ENCODE data around the gene BRPF1. TPM values are rescaled to one million over a fixed set of nuclear protein-coding genes. Genes with fewer than 3 reads are reported as not detected.

BRPF1 gene
- total RNA-seq, 6 experiments from 2014 or later, result 3.5 to 5.4 (median 5.1) TPM

DNA sequence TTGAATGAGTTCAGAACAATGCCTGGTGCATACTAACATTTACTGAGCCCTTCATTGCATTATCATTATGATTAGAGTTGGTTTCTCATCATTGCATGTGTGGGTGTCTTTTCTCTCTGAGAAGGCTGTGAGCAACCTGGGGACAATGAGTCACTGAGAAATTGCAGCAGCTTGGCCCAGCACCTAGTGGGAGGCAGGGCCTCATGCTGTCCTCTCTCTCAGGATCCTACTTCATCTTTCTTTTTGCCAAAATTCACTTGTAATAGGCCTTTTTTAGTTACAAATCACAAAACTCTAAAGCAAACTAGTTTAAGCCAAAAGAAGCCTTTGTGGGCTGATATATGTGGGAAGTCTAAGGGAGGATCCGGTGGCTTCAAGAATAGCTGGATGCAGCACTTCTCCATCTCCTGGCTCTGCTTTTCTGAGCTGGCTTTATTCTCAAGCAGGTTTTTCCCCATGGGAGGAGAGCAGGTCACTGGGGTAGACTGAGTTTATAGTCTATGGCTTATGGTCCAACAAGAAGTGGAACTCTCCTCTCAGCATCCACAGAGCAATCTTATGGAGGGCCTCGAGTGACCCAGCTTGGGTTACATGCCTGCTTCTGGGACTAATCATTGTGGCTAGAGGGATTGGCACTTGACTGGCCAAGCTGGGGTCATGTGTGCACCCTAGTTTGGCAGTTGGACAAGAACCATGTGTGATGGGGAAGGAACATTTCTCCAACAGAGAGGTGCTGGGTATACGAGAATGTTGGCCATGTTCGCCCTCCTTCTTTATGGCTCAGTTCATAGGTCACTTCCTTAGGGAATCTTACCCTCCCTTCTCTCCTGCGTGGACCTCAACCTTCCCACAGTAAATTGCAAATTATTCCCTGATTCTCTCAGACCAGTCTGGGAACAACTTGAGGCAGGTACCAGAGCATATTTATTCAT is 46.9 kb downstream of the BRPF1 start:
- WGBS (ENCODE audit: insufficient coverage, low coverage, low lambda C conversion rate, missing lambda C conversion rate), result 56% methylated on average over 5 of the region's 5 CpGs
- intact Hi-C loops (cut with DNase I), result no loop called here
- Histone ChIP-seq H3K27me3 (no peaks in the 10 kb centered on the region), H3K4me1 (peaks cover 0 to 24% (median 17%) of the 10 kb centered on the region in 4 donors), H3K27ac (no peak overlapping the region), H3K9me3 (no peaks in the 10 kb centered on the region), H3K36me3 (peaks cover 0 to 12% (median 4%) of the 10 kb centered on the region in 4 donors), H3K4me3 (no peak overlapping the region)
- no peak for DNase-seq
- peak in 1 of 4 donors; percentile 6 for ATAC-seq
- TF ChIP-seq, protein P1, sequence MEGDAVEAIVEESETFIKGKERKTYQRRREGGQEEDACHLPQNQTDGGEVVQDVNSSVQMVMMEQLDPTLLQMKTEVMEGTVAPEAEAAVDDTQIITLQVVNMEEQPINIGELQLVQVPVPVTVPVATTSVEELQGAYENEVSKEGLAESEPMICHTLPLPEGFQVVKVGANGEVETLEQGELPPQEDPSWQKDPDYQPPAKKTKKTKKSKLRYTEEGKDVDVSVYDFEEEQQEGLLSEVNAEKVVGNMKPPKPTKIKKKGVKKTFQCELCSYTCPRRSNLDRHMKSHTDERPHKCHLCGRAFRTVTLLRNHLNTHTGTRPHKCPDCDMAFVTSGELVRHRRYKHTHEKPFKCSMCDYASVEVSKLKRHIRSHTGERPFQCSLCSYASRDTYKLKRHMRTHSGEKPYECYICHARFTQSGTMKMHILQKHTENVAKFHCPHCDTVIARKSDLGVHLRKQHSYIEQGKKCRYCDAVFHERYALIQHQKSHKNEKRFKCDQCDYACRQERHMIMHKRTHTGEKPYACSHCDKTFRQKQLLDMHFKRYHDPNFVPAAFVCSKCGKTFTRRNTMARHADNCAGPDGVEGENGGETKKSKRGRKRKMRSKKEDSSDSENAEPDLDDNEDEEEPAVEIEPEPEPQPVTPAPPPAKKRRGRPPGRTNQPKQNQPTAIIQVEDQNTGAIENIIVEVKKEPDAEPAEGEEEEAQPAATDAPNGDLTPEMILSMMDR (IDR thresholded peaks at IDR 0.05), result no peak
- TF ChIP-seq POLR2A (IDR thresholded peaks at IDR 0.05), result no peak

DNA sequence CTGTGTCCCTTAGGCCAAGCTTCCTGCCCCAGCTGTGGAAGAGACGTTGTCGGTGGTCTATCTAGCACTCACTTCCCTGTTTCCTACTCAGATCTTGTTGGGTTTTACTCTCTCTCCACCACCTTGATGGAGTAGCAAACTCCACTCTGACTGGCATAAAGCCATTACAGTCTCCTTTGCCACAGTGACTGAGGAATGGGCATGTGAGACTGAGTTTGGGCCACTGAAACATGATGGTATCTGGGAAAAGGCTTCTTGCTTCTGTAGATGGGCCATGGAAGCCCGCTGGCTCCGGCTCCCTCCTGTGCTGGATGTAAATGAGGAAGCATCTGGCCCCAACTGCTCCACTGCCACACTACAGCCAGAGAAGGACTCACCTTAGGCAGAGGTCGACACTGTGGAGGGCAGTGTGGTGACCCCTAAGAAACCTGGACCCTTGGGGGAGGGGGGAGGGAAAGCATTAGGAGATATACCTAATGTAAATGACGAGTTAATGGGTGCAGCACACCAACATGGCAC is 47.6 kb downstream of the BRPF1 start:
- Histone ChIP-seq H3K9me3 (no peaks in the 10 kb centered on the region), H3K27me3 (no peaks in the 10 kb centered on the region), H3K4me3 (no peak overlapping the region), H3K36me3 (peaks cover 0 to 19% (median 11%) of the 10 kb centered on the region in 4 donors), H3K4me1 (peaks cover 0 to 24% (median 17%) of the 10 kb centered on the region in 4 donors), H3K27ac (no peak overlapping the region)
- TF ChIP-seq, protein P1 (IDR thresholded peaks at IDR 0.05), result no peak
- no peak for TF ChIP-seq POLR2A (IDR thresholded peaks at IDR 0.05)
- 41% methylated on average over 3 of the region's 6 CpGs for WGBS (ENCODE audit: insufficient coverage, low coverage, low lambda C conversion rate, missing lambda C conversion rate)
- ATAC-seq (no peak), DNase-seq (no peak)
- intact Hi-C loops (cut with DNase I), result no loop called here

DNA sequence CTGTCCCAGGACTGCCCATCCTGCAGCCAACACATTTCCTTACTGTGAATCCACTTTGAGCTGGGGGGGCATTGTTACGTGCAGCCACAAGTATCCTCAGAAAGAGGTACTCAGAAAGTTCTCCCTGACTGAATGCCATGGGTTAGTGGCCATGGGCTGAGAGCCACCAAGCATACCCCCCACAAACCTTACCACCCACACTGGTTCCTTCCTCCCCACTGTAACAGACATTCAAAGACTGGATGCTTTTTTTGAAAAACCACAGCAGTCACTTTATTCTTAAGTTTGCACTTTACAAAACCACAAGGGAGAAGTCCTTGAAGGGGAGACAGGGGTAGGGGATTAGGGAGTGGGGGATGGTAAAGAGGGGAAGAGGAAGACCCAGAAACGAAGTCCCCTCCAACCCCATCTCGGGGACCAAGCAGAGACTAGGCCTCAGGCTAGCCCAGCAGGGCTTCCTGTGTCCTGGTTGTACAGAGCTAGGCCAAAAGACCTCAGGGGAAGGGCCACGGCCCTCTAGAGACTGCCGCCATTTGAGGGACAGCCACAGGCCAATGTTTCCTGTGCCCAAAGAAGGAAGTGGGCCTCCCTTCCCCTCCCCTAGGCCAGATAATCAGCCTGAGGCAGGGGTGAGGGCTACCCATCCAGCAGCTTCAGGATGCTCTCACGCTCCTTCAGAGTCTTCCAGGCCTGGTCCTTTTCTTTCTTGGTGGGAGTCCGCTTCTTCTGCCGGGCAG is 48.4 kb downstream of the BRPF1 start:
- WGBS (ENCODE audit: insufficient coverage, low coverage, low lambda C conversion rate, missing lambda C conversion rate), result 64% methylated on average over 6 of the region's 8 CpGs
- TF ChIP-seq, protein P1 (IDR thresholded peaks at IDR 0.05), result no peak
- no peak for TF ChIP-seq POLR2A (IDR thresholded peaks at IDR 0.05)
- intact Hi-C loops (cut with DNase I), result no loop called here
- Histone ChIP-seq H3K9me3 (no peaks in the 10 kb centered on the region), H3K4me3 (peak overlapping the region in 2 of 3 donors; percentile 20 to 23), H3K4me1 (peaks cover 0 to 24% (median 17%) of the 10 kb centered on the region in 4 donors), H3K36me3 (peaks cover 0 to 26% (median 14%) of the 10 kb centered on the region in 4 donors), H3K27ac (peak overlapping the region; percentile 59 to 83 (median 82)), H3K27me3 (no peaks in the 10 kb centered on the region)
- ATAC-seq (peak; percentile 37 to 60 (median 46)), DNase-seq (no peak)

DNA sequence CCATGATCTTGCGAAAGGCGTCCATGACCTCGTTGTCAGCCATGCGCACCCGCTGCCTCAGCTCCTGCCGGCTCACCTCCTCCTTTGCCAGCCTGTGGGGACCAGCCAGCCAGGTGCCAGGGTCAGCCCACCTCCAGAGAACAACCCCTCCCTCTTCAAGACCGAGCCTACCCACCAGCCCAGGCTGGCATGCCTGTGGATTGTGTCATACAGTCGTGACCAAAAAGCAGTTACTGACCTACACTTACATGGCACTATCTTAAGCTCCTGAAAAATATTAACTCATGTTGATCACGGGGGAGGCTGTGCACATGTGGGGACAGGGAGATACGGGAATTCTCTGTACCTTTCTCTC is 48.9 kb downstream of the BRPF1 start:
- H3K4me1 ChIP-seq, result peaks cover 0 to 24% (median 17%) of the 10 kb centered on the region in 4 donors
- no peaks in the 10 kb centered on the region for H3K9me3 ChIP-seq
- H3K36me3 ChIP-seq, result peaks cover 0 to 32% (median 17%) of the 10 kb centered on the region in 4 donors
- ATAC-seq, result peak; percentile 48 to 86 (median 80)
- peak in 2 of 3 donors; percentile 77 to 83 for DNase-seq
- WGBS (ENCODE audit: insufficient coverage, low coverage, low lambda C conversion rate, missing lambda C conversion rate), result 26% methylated on average over 10 of the region's 10 CpGs
- intact Hi-C loops (cut with DNase I), result no loop called here
- TF ChIP-seq, protein P1 (IDR thresholded peaks at IDR 0.05), result no peak
- peak; percentile 20 for TF ChIP-seq POLR2A (IDR thresholded peaks at IDR 0.05)
- peak overlapping the region; percentile 59 to 83 (median 82) for H3K27ac ChIP-seq
- no peaks in the 10 kb centered on the region for H3K27me3 ChIP-seq
- H3K4me3 ChIP-seq, result peak overlapping the region in 2 of 3 donors; percentile 20 to 23

Data from right lobe of liver (tissue), 6 donors.